Osteoblast (primary cell): ENCODE data around the gene S1PR2. TPM values are rescaled to one million over a fixed set of nuclear protein-coding genes. Genes with fewer than 3 reads are reported as not detected.
A peak's percentile ranks its signal among the peaks of the same experiment; 100 is the strongest.

Source experiments
- DNase-seq: peaks from one replicate; pipeline ENCODE4 v3.0.0; 2011; ENCODE audit warnings: low spot score, mixed read lengths; ENCODE audit not compliant: insufficient read length; ENCODE audit errors: missing footprints
- H2AFZ ChIP-seq: 2 replicates; pipeline ENCODE4 v1.6.0; 2011; ENCODE audit warnings: mild to moderate bottlenecking, low read length
- H3K27ac ChIP-seq: 2 replicates; pipeline ENCODE4 v1.5.1; 2011; ENCODE audit warnings: mild to moderate bottlenecking, low read depth, low read length, moderate library complexity
- H3K27me3 ChIP-seq: 2 replicates; pipeline ENCODE4 v1.6.0; 2012; ENCODE audit warnings: mild to moderate bottlenecking, control low read depth, inconsistent platforms, low read length, moderate library complexity; ENCODE audit not compliant: insufficient read depth
- H3K36me3 ChIP-seq: 2 replicates; pipeline ENCODE4 v1.5.1; 2011; ENCODE audit warnings: mild to moderate bottlenecking, low read length, control low read depth, moderate library complexity; ENCODE audit not compliant: insufficient read depth
- H3K4me1 ChIP-seq: 2 replicates; pipeline ENCODE4 v1.5.1; 2011; ENCODE audit warnings: mild to moderate bottlenecking, low read length, control low read depth, moderate library complexity; ENCODE audit not compliant: insufficient read depth
- H3K4me2 ChIP-seq: 2 replicates; pipeline ENCODE4 v1.6.0; 2011; ENCODE audit warnings: mild to moderate bottlenecking, low read length; ENCODE audit not compliant: insufficient read depth
- H3K4me3 ChIP-seq: fragments of 200-600 bp; sonication (generic); 3 replicates; pipeline ENCODE4 v1.5.1; 2012; ENCODE audit warnings: mild to moderate bottlenecking, low read length, inconsistent platforms; ENCODE audit not compliant: insufficient read depth
- H3K79me2 ChIP-seq: 2 replicates; pipeline ENCODE4 v1.6.0; 2012; ENCODE audit warnings: mild to moderate bottlenecking, low read length, control low read depth, inconsistent platforms; ENCODE audit not compliant: insufficient read depth
- H3K9me3 ChIP-seq: 2 replicates; pipeline ENCODE4 v1.5.1; 2011; ENCODE audit warnings: low read depth, low read length, control low read depth
- H4K20me1 ChIP-seq: 2 replicates; pipeline ENCODE4 v1.6.0; 2012; ENCODE audit warnings: mild to moderate bottlenecking, low read length, control low read depth; ENCODE audit not compliant: insufficient read depth
- total RNA-seq: library from RNA; depleted of rRNA; stranded (reverse); fragments of >200 nt; gene quantifications from 2 replicates; pipeline ENCODE4 v1.2.3, GENCODE V29; 2012
- TF ChIP-seq, protein P1 (sequence below): IDR thresholded peaks from 2 replicates; pipeline ENCODE4 v1.5.1; 2011; ENCODE audit warnings: mild to moderate bottlenecking, low read depth, low read length, moderate library complexity; ENCODE audit errors: extremely low read depth

The S1PR2 gene
- total RNA-seq, 1 donor = 9.4 TPM

DNA sequence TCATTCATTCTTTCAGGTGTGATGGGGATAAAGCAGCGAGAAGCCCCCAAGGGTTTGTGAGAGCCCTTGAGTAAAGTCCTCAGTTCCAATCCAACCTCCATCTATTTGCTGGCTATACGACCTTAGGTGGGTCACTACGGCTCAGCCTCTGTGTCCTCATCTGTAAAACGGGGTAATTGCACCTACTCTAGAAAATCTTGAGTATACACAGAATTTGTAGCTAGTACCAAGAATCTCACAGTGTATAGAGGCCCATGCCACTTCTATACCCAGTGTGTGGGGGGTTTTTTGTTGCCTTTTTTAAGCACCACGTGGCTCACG is 36.0 kb downstream of the S1PR2 start:
- H3K4me2 ChIP-seq = peak overlapping the region; percentile 100
- H3K9me3 ChIP-seq = no peaks in the 10 kb centered on the region
- peaks cover 42% of the 10 kb centered on the region for H3K79me2 ChIP-seq
- peak overlapping the region; percentile 79 for H2AFZ ChIP-seq
- peak overlapping the region; percentile 97 for H3K4me3 ChIP-seq
- peaks cover 26% of the 10 kb centered on the region for H3K4me1 ChIP-seq
- H3K36me3 ChIP-seq = peaks cover 6% of the 10 kb centered on the region
- peak; percentile 39 for DNase-seq
- H3K27me3 ChIP-seq = no peaks in the 10 kb centered on the region
- TF ChIP-seq, protein P1, sequence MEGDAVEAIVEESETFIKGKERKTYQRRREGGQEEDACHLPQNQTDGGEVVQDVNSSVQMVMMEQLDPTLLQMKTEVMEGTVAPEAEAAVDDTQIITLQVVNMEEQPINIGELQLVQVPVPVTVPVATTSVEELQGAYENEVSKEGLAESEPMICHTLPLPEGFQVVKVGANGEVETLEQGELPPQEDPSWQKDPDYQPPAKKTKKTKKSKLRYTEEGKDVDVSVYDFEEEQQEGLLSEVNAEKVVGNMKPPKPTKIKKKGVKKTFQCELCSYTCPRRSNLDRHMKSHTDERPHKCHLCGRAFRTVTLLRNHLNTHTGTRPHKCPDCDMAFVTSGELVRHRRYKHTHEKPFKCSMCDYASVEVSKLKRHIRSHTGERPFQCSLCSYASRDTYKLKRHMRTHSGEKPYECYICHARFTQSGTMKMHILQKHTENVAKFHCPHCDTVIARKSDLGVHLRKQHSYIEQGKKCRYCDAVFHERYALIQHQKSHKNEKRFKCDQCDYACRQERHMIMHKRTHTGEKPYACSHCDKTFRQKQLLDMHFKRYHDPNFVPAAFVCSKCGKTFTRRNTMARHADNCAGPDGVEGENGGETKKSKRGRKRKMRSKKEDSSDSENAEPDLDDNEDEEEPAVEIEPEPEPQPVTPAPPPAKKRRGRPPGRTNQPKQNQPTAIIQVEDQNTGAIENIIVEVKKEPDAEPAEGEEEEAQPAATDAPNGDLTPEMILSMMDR = no peak
- H4K20me1 ChIP-seq = peaks cover 22% of the 10 kb centered on the region
- H3K27ac ChIP-seq = peak overlapping the region; percentile 69

DNA sequence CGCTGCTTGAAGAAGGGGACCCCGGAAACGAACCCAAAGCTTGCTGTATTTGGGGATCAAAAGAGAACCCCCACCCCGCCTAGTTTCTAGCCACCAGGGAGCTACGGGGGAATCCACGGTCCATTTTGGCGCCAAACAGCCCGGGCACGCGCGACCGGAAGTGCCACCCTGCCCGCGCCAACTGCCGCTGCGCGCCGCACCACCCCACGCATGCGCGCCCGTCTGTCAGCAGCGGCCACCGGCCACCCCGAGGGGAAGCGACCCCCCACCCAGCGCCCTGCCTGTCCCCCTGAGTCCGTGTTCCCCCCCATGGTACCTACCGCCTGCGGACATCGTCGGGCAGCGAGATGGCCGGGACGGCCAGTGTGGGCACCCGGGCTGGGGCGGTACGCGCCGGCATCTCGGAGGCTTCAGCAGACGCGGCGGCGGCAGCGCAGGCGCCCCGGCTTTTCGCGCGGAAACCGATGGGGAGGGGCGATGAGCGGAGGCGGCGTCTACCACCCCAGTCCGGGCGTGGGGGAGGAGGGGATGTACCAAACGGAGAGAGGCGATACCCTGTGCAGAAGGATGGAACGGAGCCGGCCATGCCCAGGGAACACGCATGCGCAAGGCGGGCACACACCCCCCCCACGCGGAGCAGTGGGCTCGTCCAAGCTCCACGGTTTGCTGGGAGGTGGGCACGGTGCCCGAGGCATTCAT is 36.5 kb downstream of the S1PR2 start, which contains the start of gene DNMT1:
Gene DNMT1 (minus strand): TSS at position 454 of the 699 bp plus-strand sequence. CDS start 54 bp downstream, at position 400.
- peak within 1 kb of the TSS; percentile 97 for H3K4me3 ChIP-seq
- TF ChIP-seq, protein P1 = no peak
- peak within 1 kb of the TSS; percentile 100 for H3K4me2 ChIP-seq
- H3K36me3 ChIP-seq = peaks cover 8% of the 10 kb centered on the region
- peaks cover 47% of the 10 kb centered on the region for H3K79me2 ChIP-seq
- peak within 1 kb of the TSS; percentile 79 for H2AFZ ChIP-seq
- peaks cover 26% of the 10 kb centered on the region for H3K4me1 ChIP-seq
- peak; percentile 99 for DNase-seq
- H3K27ac ChIP-seq = peak within 1 kb of the TSS; percentile 69
- no peaks in the 10 kb centered on the region for H3K9me3 ChIP-seq
- H3K27me3 ChIP-seq = no peaks in the 10 kb centered on the region
- H4K20me1 ChIP-seq = peaks cover 26% of the 10 kb centered on the region

DNA sequence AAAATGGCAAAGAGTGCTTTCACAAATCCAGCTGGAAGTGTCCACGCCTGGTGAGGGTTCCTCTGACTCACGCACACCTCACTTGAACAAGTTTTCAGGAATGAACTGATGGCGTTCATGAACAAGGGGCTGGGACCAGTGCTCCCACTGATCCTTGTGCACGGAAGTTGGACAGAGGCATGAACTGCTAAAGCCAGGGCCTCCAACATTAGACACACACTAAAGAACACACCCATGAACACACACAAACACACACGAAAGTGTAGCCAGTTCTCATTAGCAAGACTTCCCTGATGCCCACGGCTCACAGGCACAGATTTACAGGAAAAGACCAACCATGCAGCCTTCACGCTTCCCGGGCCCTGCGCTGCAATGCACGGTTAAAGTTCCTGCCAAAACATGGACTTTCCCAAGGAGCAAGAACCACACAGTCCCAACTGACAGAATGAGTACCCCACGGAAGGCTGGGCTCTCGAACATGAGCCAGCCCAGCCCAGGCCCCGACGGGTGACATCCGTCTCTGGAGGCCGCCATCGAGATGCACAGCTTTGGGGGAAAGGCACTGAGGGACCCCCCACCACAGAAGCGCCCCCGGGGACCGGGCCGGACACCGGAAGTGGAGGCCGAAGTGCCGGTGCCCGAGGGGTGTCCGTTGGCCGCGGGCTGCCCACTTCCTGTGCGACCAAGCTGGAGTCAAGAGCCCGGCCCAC is 37.2 kb downstream of the S1PR2 start:
- H4K20me1 ChIP-seq = peaks cover 29% of the 10 kb centered on the region
- peak overlapping the region; percentile 97 for H3K4me3 ChIP-seq
- H3K27ac ChIP-seq = peak overlapping the region; percentile 69
- no peaks in the 10 kb centered on the region for H3K9me3 ChIP-seq
- H3K4me2 ChIP-seq = peak overlapping the region; percentile 100
- peak; percentile 73 for DNase-seq
- H3K36me3 ChIP-seq = peaks cover 8% of the 10 kb centered on the region
- H3K4me1 ChIP-seq = peaks cover 26% of the 10 kb centered on the region
- H2AFZ ChIP-seq = peak overlapping the region; percentile 79
- peaks cover 54% of the 10 kb centered on the region for H3K79me2 ChIP-seq
- no peaks in the 10 kb centered on the region for H3K27me3 ChIP-seq
- TF ChIP-seq, protein P1 = no peak

DNA sequence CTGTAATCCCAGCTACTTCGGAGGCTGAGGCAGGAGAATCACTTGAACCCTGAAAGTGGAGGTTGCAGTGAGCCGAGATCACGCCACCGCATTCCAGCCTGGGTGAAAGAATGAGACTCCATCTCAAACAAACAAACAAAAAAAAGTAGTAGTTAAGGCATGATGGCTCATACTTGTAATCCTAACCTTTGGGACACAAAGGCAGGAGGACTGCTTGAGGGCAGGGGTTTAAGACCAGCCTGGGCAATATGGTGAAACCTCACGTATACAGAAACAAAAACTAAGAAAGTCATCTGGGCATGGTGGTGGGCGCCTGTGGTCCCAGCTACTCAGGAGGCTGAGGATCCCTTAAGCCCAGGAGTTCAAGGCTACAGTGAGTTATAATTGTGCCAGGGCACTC is 38.2 kb downstream of the S1PR2 start:
- H4K20me1 ChIP-seq = peaks cover 34% of the 10 kb centered on the region
- no peak overlapping the region for H2AFZ ChIP-seq
- TF ChIP-seq, protein P1 = no peak
- peaks cover 64% of the 10 kb centered on the region for H3K79me2 ChIP-seq
- peak overlapping the region; percentile 100 for H3K4me2 ChIP-seq
- H3K4me3 ChIP-seq = no peak overlapping the region
- DNase-seq = no peak
- H3K27me3 ChIP-seq = no peaks in the 10 kb centered on the region
- H3K9me3 ChIP-seq = no peaks in the 10 kb centered on the region
- peaks cover 13% of the 10 kb centered on the region for H3K36me3 ChIP-seq
- peak overlapping the region; percentile 69 for H3K27ac ChIP-seq
- H3K4me1 ChIP-seq = peaks cover 26% of the 10 kb centered on the region
